Forelimb muscle (tissue), 1 donor: ENCODE results near the gene FTCDNL1. TPM values are rescaled to one million over a fixed set of nuclear protein-coding genes. Genes with fewer than 3 reads are reported as not detected.

Experiments
- DNase-seq: peaks from one replicate; pipeline ENCODE4 v3.0.0-alpha.2; 2013; ENCODE audit warnings: low read depth
- polyA plus RNA-seq: library from polyadenylated mRNA; unstranded; fragments of 120-200 nt; gene quantifications from one replicate; pipeline ENCODE4 v1.2.1, GENCODE V29; 2013; ENCODE audit not compliant: insufficient read length

Gene FTCDNL1
- 1.4 TPM for polyA plus RNA-seq

- DNase-seq = no peak
Measured at GRCh38 chr2:199850718-199851500, at the start of gene FTCDNL1. FTCDNL1 (minus strand) TSS chr2:199851192; CDS start chr2:199848962, 2,230 bp downstream.

GRCh38 chr2:199896617-199897016 is 45.6 kb upstream of the FTCDNL1 start:
- DNase-seq = no peak

- no peak for DNase-seq
Measured at GRCh38 chr2:199895406-199895805, 44.4 kb upstream of the FTCDNL1 start.

DNA sequence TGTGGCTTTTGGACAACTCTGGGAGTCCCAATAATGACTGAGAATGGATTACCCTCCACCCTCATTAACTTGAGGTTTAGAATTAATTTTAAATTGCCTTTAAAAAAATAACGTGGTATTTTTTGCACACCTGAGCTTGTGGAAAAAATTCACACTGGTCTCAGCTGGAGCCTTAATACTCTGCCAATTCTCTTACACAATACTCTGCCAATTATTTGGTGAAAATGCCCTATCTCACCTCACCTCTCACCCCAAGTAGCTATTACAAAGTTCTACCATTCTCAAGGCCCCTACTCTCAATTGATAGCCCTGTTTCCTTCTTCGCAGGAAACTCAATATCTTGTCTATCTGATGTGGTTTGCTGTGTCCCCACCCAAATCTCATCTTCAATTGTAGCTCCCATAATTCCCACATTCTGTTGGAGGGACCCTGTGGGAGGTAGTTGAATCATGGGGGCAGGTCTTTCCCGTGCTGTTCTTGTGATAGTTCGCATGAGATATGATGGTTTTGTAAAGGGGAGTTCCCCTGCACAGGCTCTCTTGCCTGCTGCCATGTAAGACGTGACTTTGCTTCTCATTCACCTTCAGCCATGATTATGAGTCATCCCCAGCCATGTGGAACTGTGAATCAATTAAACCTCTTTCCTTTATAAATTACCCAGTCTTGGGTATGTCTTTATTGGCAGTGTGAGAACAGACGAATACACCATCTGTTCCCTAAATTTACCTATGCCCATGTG is 32.7 kb upstream of the FTCDNL1 start:
- no peak for DNase-seq

GRCh38 chr2:199882667-199883066 is 31.7 kb upstream of the FTCDNL1 start:
- DNase-seq = no peak

DNA sequence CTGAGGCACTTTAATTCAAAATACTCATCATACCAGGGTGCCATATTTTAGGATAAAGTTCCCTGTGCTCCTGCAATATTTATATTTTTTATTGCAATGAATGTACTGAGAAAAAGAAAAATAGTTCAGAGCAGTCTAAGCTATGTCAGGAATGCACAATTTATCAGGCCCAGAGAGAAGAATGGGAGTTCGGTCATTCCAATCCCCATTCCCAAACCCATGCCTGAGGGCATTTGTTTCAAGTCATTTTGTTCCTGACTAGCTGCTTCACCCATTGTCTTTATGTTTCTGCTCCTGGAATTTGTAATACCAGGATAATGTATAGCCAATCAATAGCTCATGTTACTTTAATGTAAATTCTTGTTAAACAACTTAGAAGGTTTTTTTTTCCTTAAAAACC is 24.4 kb upstream of the FTCDNL1 start:
- DNase-seq = no peak

- no peak for DNase-seq
Measured at GRCh38 chr2:199874209-199874608, 23.2 kb upstream of the FTCDNL1 start.

DNA sequence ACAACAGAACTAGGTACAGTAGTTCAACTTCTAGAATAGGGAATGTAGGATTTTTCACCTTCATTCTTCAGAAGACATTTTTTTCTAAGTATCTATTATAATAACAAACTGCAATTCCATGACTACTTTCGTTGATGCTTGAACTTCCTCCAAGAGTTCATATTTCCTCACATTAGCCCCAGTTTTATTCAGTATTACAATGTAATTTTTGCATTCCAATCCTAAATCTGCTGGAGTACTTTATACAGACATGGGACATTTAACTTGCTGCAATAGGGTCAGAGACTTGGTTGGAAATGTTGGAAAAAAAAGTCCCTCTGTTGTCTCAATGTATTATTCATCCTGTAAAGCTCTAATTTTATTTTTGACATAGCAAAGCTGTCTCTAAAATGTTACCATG is 19.6 kb upstream of the FTCDNL1 start:
- DNase-seq = no peak

- no peak for DNase-seq
Measured at GRCh38 chr2:199869653-199870052, 18.7 kb upstream of the FTCDNL1 start.

DNA sequence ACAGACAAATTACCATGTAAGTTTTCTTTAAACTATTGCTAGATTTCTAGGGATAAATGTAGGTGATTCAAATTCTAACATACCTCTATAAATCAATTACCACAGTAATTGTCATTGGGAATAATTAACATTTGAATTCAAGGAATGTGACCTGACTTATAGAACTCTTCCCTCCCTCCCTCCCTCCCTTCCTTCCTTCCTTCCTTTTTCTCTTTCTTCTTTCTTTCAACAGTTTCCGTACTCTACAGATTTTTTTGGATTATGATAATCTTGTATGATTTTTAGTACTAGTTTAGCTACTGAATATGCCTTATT is 18.2 kb upstream of the FTCDNL1 start:
- no peak for DNase-seq

GRCh38 chr2:199868431-199869226 is 17.6 kb upstream of the FTCDNL1 start:
- DNase-seq = no peak

GRCh38 chr2:199865905-199866304 is 14.9 kb upstream of the FTCDNL1 start:
- no peak for DNase-seq

- no peak for DNase-seq
Measured at GRCh38 chr2:199862788-199863187, 11.8 kb upstream of the FTCDNL1 start.

DNA sequence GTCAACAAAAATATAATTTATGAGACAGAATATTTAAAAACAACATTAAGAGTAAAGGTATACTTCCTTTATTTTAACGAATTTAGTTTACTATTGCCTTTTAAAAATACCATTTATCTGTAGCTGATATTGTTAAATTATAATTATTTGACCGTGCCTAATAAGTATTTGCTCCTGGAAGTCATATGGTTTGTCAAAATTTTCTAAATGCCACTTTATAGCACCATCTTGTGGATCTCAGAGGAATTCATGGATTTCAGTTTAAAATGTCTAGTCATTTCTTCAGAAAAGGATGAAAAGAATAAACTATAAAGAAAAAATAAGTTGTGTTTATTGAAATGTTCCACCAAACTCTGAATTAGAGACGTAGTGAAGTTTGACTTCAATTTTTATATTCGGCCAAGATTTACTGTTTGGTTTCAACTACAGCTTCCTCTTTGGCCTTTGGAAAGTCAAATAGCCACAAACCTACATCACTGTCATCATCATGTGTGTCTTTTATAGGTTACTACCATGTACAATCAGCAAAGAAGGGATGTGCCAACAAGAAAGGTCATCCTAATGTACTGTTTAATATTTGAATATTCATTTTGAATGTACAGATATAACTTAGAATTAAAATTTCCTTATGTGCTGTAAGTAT is 10.3 kb upstream of the FTCDNL1 start:
- DNase-seq = no peak

DNA sequence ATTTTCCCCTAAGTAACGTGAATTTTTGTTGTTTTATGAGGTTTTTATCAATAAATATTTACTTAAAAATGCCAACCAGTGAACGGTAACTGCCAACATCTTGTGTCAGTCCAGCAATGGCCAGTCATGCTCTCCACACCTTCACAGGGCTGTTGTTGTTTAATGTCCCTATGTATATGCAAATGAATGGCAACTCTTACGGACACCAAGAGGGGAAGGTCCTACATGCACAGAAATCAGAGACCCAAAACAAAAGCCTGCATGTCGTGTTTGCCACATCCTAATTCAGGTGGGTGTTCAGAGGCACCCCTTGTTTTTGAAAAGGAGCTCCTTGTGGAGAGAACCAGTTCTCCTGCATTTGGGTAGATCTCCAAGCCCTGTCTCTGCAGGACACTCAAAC is 4.8 kb upstream of the FTCDNL1 start:
- DNase-seq = no peak

- no peak for DNase-seq
Measured at GRCh38 chr2:199851883-199852282, 891 bp upstream of the FTCDNL1 start.

DNA sequence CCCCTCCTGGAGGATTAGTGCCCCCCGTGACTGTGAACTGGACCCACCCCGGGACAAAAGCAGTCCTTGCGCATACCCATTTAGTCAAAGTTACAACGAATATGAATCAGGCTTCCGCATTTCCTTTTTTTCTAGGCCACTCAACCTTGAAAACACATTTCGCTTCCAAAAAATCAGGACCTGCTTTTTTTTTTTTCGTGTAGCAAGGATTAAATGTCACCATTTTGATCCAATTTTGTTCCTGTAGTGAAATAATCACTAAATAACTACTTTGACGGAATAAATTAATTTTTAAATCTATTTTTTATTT is 464 bp upstream of the FTCDNL1 start:
- no peak for DNase-seq

DNA sequence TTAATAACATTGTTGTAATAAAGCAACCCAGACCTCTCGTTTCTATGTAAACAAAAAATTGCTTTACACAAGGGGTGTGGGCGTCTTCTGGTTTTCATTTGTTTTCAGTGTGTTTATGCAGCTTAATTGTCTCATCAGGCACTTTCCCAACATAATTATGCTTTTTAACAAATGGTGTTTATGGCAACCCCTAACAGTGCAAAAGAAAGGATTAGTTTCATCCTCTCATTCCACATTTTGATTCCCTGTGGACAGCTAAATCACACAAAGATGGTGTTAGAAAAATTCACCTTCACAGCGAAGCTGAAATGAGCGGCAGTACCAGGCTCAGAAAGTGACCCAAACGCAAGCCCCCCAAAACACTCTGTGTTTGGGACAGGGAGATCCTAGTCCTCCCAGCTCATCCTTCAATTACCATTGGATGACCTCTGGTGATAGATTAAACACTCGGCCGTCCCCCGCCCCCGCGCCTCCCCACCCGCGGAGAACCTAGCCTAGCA is 724 bp downstream of the FTCDNL1 start:
- no peak for DNase-seq

- DNase-seq = no peak
Measured at GRCh38 chr2:199848389-199849130, 2.4 kb downstream of the FTCDNL1 start.

GRCh38 chr2:199847181-199847864 is 3.7 kb downstream of the FTCDNL1 start:
- DNase-seq = no peak
